ENCODE results near the gene GAL3ST2.
"Not testable (repeated sequence)": the region's sequence is repeated elsewhere in the genome, so short reads cannot be mapped to it uniquely, and the experiment has no call there.

The GAL3ST2 gene

GRCh38 chr2:241775223-241776177, 1.1 kb upstream of the GAL3ST2 start:
- TF ChIP-seq ZFX (IDR thresholded peaks at IDR 0.05): no peak
- TF ChIP-seq CTCF (conservative IDR thresholded peaks at IDR 0.05): no peak
- H3K27ac ChIP-seq: peak overlapping the region; percentile 63; the same call in 1 of the 2 replicates

GRCh38 chr2:241777170-241777685, 606 bp downstream of the GAL3ST2 start:
- TF ChIP-seq ZFX (IDR thresholded peaks at IDR 0.05) (no peak), CTCF (conservative IDR thresholded peaks at IDR 0.05) (no peak)
- H3K27ac ChIP-seq: no peak overlapping the region

GRCh38 chr2:241777686-241778627, 1.3 kb downstream of the GAL3ST2 start:
- H3K27ac ChIP-seq: no peak overlapping the region
- TF ChIP-seq CTCF (conservative IDR thresholded peaks at IDR 0.05): no peak
- TF ChIP-seq ZFX (IDR thresholded peaks at IDR 0.05): no peak

- no peak for TF ChIP-seq ZFX (IDR thresholded peaks at IDR 0.05)
- TF ChIP-seq CTCF (conservative IDR thresholded peaks at IDR 0.05): no peak
- H3K27ac ChIP-seq: no peak overlapping the region
Measured at GRCh38 chr2:241780939-241781569, 4.4 kb downstream of the GAL3ST2 start.

GRCh38 chr2:241782053-241782452, 5.4 kb downstream of the GAL3ST2 start:
- H3K27ac ChIP-seq: not testable (repeated sequence)

- H3K27ac ChIP-seq: no peak overlapping the region
- TF ChIP-seq ZFX (IDR thresholded peaks at IDR 0.05): no peak
- no peak for TF ChIP-seq CTCF (conservative IDR thresholded peaks at IDR 0.05)
Measured at GRCh38 chr2:241788135-241788534, 11.5 kb downstream of the GAL3ST2 start.

GRCh38 chr2:241788572-241788971, 11.9 kb downstream of the GAL3ST2 start:
- no peak overlapping the region for H3K27ac ChIP-seq
- TF ChIP-seq CTCF (conservative IDR thresholded peaks at IDR 0.05): no peak
- no peak for TF ChIP-seq ZFX (IDR thresholded peaks at IDR 0.05)

GRCh38 chr2:241791385-241791784, 14.8 kb downstream of the GAL3ST2 start:
- H3K27ac ChIP-seq: not testable (repeated sequence)

Data from C4-2B (cell line).